Measurements from ENCODE around the gene UTP14C.

DNA sequence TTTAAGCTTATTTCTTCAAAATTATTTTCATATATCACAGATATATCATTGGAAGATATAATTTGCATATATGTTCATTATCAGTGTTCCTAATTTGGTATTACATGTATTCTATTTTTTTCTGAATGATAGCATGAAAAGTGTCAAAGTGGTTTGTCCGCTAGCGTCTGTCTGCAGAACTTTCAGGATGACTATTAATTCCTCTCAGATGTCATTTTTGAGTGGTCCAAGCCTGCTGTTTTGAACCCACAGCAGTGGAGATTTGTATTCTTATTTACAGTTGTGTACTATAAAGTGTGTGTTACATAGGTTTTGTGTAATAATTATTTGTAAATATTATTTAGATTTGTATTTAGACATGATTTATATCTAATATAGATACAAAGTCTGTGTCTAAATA is 8.5 kb downstream of the UTP14C start:
- TF ChIP-seq CTCF (IDR thresholded peaks at IDR 0.05; ENCODE audit: insufficient read depth, low read depth, low read length) (no peak), EZH2 (IDR thresholded peaks at IDR 0.05; ENCODE audit: insufficient read depth, low read length) (no peak)
